H1 (cell line): ENCODE data around the gene IRF9. TPM values are rescaled to one million over a fixed set of nuclear protein-coding genes. Genes with fewer than 3 reads are reported as not detected.

Experiments
- ATF2 ChIP-seq: IDR thresholded peaks from 2 replicates; pipeline ENCODE4 v1.6.1; 2012; ENCODE audit warnings: low read length, inconsistent platforms
- BACH1 ChIP-seq: IDR thresholded peaks from 2 replicates; pipeline ENCODE4 v1.6.1; 2012; ENCODE audit warnings: low read length, improper control_type of control experiment
- USF2 ChIP-seq: IDR thresholded peaks from 2 replicates; pipeline ENCODE4 v1.6.1; 2011; ENCODE audit warnings: low read length, improper control_type of control experiment
- polyA plus RNA-seq, 7 experiments: library from polyadenylated mRNA; depleted of rRNA in 3 of 7; stranded (reverse) in 5 of 7; unstranded in 2 of 7; fragments of >200 nt in 5 of 7; fragments of 200-250 nt in 2 of 7; gene quantifications; 1 replicate in 5 of 7; 2 replicates in 1 of 7; 4 replicates in 1 of 7; pipeline versions ENCODE4 v1.2.1 to v1.2.3, GENCODE V29; 2011 to 2013; ENCODE audit warnings: missing spikeins in 2 of 7, mixed read lengths in 2 of 7
- total RNA-seq: library from RNA; stranded (reverse); fragmentation: NEBNext Ultra II Directional; extraction: Animal tissue kit (Norgen Biotek cat#: 25700); gene quantifications from 2 replicates; pipeline ENCODE4 v1.2.1, GENCODE V29; 2021

Gene IRF9
- total and polyA plus RNA-seq, 2 of the 8 experiments (the other 6 are each of a cell fraction or from before 2014, with no cell fraction given), result 11.4 to 13.2 TPM

GRCh38 chr14:24127673-24128072 lies 33.4 kb upstream of the IRF9 start (continued):
- no peak for TF ChIP-seq ATF2
- TF ChIP-seq BACH1, result no peak
- TF ChIP-seq USF2, result no peak
